Neural cell (in vitro differentiated cells): ENCODE data around the gene SLC35B1.

ENCODE experiments used
- EZH2 ChIP-seq: fragments of 200-600, 300-800 bp; shearing (Covaris generic), sonication (generic); IDR thresholded peaks from 2 replicates; pipeline ENCODE4 v1.6.1; 2014; ENCODE audit warnings: antibody characterized with exemption, low read length, borderline replicate concordance, mild to moderate bottlenecking; ENCODE audit not compliant: insufficient read depth, poor library complexity, severe bottlenecking
- TF ChIP-seq, protein P1 (sequence below): fragments of 450-650 bp; IDR thresholded peaks from 2 replicates; pipeline ENCODE4 v1.5.1; 2014; ENCODE audit warnings: antibody characterized with exemption, mild to moderate bottlenecking, moderate library complexity; ENCODE audit not compliant: poor library complexity, severe bottlenecking

DNA sequence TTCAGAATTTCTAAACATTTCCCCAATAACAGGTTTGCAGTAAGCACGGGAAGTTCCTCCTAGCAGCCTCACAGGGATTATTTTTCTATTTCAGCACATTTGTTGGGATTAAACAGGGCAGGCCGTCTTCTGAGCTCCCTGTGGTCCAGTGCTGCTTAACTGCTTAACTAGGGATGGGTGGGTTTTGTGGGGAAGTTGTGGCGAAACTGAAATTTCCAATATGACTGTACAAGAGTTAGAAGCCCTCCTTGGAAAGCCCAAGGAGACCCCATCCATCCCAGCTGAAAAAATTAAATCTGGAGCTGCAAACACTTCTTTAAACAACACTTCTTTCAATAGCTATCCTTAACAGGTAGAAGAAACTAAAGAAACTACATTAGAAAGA is 33.9 kb upstream of the SLC35B1 start:
- TF ChIP-seq, protein P1, sequence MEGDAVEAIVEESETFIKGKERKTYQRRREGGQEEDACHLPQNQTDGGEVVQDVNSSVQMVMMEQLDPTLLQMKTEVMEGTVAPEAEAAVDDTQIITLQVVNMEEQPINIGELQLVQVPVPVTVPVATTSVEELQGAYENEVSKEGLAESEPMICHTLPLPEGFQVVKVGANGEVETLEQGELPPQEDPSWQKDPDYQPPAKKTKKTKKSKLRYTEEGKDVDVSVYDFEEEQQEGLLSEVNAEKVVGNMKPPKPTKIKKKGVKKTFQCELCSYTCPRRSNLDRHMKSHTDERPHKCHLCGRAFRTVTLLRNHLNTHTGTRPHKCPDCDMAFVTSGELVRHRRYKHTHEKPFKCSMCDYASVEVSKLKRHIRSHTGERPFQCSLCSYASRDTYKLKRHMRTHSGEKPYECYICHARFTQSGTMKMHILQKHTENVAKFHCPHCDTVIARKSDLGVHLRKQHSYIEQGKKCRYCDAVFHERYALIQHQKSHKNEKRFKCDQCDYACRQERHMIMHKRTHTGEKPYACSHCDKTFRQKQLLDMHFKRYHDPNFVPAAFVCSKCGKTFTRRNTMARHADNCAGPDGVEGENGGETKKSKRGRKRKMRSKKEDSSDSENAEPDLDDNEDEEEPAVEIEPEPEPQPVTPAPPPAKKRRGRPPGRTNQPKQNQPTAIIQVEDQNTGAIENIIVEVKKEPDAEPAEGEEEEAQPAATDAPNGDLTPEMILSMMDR, result no peak
- no peak for TF ChIP-seq EZH2
